H9 (cell line): ENCODE results near the gene TAF1A. TPM values are rescaled to one million over a fixed set of nuclear protein-coding genes. Genes with fewer than 3 reads are reported as not detected.

Experiments used
- DNase-seq: peaks from one replicate; pipeline ENCODE4 v3.0.0-alpha.2; 2017
- H2AFZ ChIP-seq: one replicate; pipeline ENCODE4 v1.6.1; 2013; ENCODE audit warnings: mild to moderate bottlenecking, low read length, control low read depth, moderate library complexity
- H2AK5ac ChIP-seq: 2 replicates; pipeline ENCODE4 v1.6.1; 2013; ENCODE audit warnings: low read length, control low read depth, mixed read lengths; ENCODE audit not compliant: insufficient read length
- H2BK120ac ChIP-seq: one replicate; pipeline ENCODE4 v1.6.1; 2013; ENCODE audit warnings: low read depth, mild to moderate bottlenecking, low read length, control low read depth, inconsistent platforms; ENCODE audit not compliant: poor library complexity, severe bottlenecking
- H2BK12ac ChIP-seq: 2 replicates; pipeline ENCODE4 v1.6.1; 2013; ENCODE audit warnings: low read length, control low read depth, mixed read lengths, low read depth; ENCODE audit not compliant: insufficient read length
- H2BK15ac ChIP-seq: 2 replicates; pipeline ENCODE4 v1.6.1; 2013; ENCODE audit warnings: low read depth, low read length, control low read depth
- H2BK20ac ChIP-seq: one replicate; pipeline ENCODE4 v1.6.1; 2013; ENCODE audit warnings: low read depth, mild to moderate bottlenecking, low read length, control low read depth, inconsistent platforms; ENCODE audit not compliant: poor library complexity, severe bottlenecking
- H2BK5ac ChIP-seq: 2 replicates; pipeline ENCODE4 v1.6.1; 2013; ENCODE audit warnings: low read length, control low read depth, mixed read lengths; ENCODE audit not compliant: insufficient read length
- H3K14ac ChIP-seq: 2 replicates; pipeline ENCODE4 v1.6.1; 2013; ENCODE audit warnings: low read length, control low read depth; ENCODE audit not compliant: insufficient read depth
- H3K18ac ChIP-seq: 2 replicates; pipeline ENCODE4 v1.6.1; 2013; ENCODE audit warnings: low read depth, mild to moderate bottlenecking, mixed read lengths, low read length, control low read depth; ENCODE audit not compliant: insufficient read length
- H3K23ac ChIP-seq: 2 replicates; pipeline ENCODE4 v1.6.1; 2013; ENCODE audit warnings: low read length, control low read depth, mixed read lengths, low read depth; ENCODE audit not compliant: insufficient read length
- H3K23me2 ChIP-seq: 2 replicates; pipeline ENCODE4 v1.6.1; 2013; ENCODE audit warnings: low read depth, mild to moderate bottlenecking, mixed read lengths, low read length, control low read depth; ENCODE audit not compliant: insufficient read length, poor library complexity, severe bottlenecking
- H3K27ac ChIP-seq: 2 replicates; pipeline ENCODE4 v1.5.1; 2013; ENCODE audit warnings: low read length, control low read depth, mixed read lengths, low read depth; ENCODE audit not compliant: insufficient read length
- H3K27me3 ChIP-seq: 2 replicates; pipeline ENCODE4 v1.6.1; 2013; ENCODE audit warnings: low read length, control low read depth, inconsistent platforms; ENCODE audit not compliant: insufficient read depth
- H3K4ac ChIP-seq: 2 replicates; pipeline ENCODE4 v1.6.1; 2013; ENCODE audit warnings: low read depth, mild to moderate bottlenecking, control low read depth, inconsistent platforms, low read length, moderate library complexity
- H3K4me1 ChIP-seq: 2 replicates; pipeline ENCODE4 v1.6.1; 2013; ENCODE audit warnings: low read length, control low read depth, inconsistent platforms; ENCODE audit not compliant: insufficient read depth
- H3K4me2 ChIP-seq: 2 replicates; pipeline ENCODE4 v1.6.1; 2013; ENCODE audit warnings: low read length, control low read depth, mixed read lengths; ENCODE audit not compliant: insufficient read length, insufficient read depth
- H3K56ac ChIP-seq: 2 replicates; pipeline ENCODE4 v1.6.1; 2013; ENCODE audit warnings: low read depth, mild to moderate bottlenecking, mixed read lengths, low read length, control low read depth; ENCODE audit not compliant: insufficient read length
- H3K79me1 ChIP-seq: 2 replicates; pipeline ENCODE4 v1.6.1; 2013; ENCODE audit warnings: low read depth, mild to moderate bottlenecking, moderate library complexity, low read length, control low read depth, inconsistent platforms; ENCODE audit not compliant: insufficient read depth, poor library complexity, severe bottlenecking
- H3K79me2 ChIP-seq: 2 replicates; pipeline ENCODE4 v1.6.1; 2013; ENCODE audit warnings: low read length, control low read depth, inconsistent platforms; ENCODE audit not compliant: insufficient read depth
- H3K9ac ChIP-seq: 2 replicates; pipeline ENCODE4 v1.6.1; 2013; ENCODE audit warnings: low read length, control low read depth, mixed read lengths; ENCODE audit not compliant: insufficient read length; ENCODE audit errors: extremely low read depth
- H3K9me3 ChIP-seq: one replicate; pipeline ENCODE4 v1.6.1; 2013; ENCODE audit warnings: low read depth, low read length, inconsistent platforms; ENCODE audit not compliant: control insufficient read depth
- H3T11ph ChIP-seq: one replicate; pipeline ENCODE4 v1.6.1; 2013; ENCODE audit warnings: mild to moderate bottlenecking, low read length, control low read depth, inconsistent platforms
- H4K20me1 ChIP-seq: one replicate; pipeline ENCODE4 v1.6.1; 2013; ENCODE audit not compliant: control insufficient read depth, insufficient read length, insufficient read depth
- H4K5ac ChIP-seq: 2 replicates; pipeline ENCODE4 v1.6.1; 2013; ENCODE audit warnings: low read depth, mild to moderate bottlenecking, mixed read lengths, low read length, control low read depth; ENCODE audit not compliant: insufficient read length
- H4K8ac ChIP-seq: replicated peaks from 2 replicates; pipeline ENCODE4 v1.6.1; 2013; ENCODE audit warnings: low read length, control low read depth, mixed read lengths, low read depth; ENCODE audit not compliant: insufficient read length
- H4K91ac ChIP-seq: 2 replicates; pipeline ENCODE4 v1.6.1; 2013; ENCODE audit warnings: low read depth, mild to moderate bottlenecking, moderate library complexity, mixed read lengths, low read length, control low read depth; ENCODE audit not compliant: insufficient read length
- H3K27ac Mint-ChIP-seq, 3 experiments: 2 replicates in 2 of 3; 3 replicates in 1 of 3; pipeline ENCODE4 v1.8.0; 2020 to 2021; ENCODE audit warnings: mixed read lengths in 3 of 3, mild to moderate bottlenecking in 1 of 3, moderate library complexity in 1 of 3
- H3K27me3 Mint-ChIP-seq: 2 replicates; pipeline ENCODE4 v1.8.0; 2021; ENCODE audit warnings: low read depth, mild to moderate bottlenecking, moderate library complexity, mixed read lengths
- H3K36me3 Mint-ChIP-seq, 3 experiments: 2 replicates in 2 of 3; 3 replicates in 1 of 3; pipeline ENCODE4 v1.8.0; 2020 to 2021; ENCODE audit warnings: low read depth in 3 of 3, mixed read lengths in 3 of 3; ENCODE audit not compliant: insufficient read depth in 1 of 3
- H3K4me1 Mint-ChIP-seq, 2 experiments: 2 replicates each; pipeline ENCODE4 v1.8.0; 2020; ENCODE audit warnings: mixed read lengths in 2 of 2
- H3K4me3 Mint-ChIP-seq, 2 experiments: 2 replicates in 1 of 2; 3 replicates in 1 of 2; pipeline ENCODE4 v1.8.0; 2020 to 2021; ENCODE audit warnings: mild to moderate bottlenecking in 2 of 2, mixed read lengths in 2 of 2, moderate library complexity in 1 of 2
- H3K9me3 Mint-ChIP-seq, 2 experiments: 2 replicates in 1 of 2; 3 replicates in 1 of 2; pipeline ENCODE4 v1.8.0; 2020; ENCODE audit warnings: mild to moderate bottlenecking in 2 of 2, mixed read lengths in 2 of 2, moderate library complexity in 1 of 2
- CTCF ChIP-seq: fragments of 200-600 bp; sonication (generic); conservative IDR thresholded peaks from 3 replicates; pipeline ENCODE4 v1.8.0; 2021; ENCODE audit warnings: antibody characterized with exemption, mild to moderate bottlenecking
- WGBS: extraction: QIAGEN DNeasy Blood & Tissue Kit; methylation state at CpG from one replicate; pipeline ENCODE4 v1.1.7; 2013; ENCODE audit warnings: missing lambda C conversion rate, low lambda C conversion rate, mixed read lengths; ENCODE audit not compliant: insufficient read length; ENCODE audit errors: extremely low coverage; 5-methylcytosine and 5-hydroxymethylcytosine counted together
- total RNA-seq: library from RNA; stranded (reverse); gene quantifications from 2 replicates; pipeline ENCODE4 v1.2.1, GENCODE V29; 2021

TAF1A gene
- total RNA-seq, 1 experiment from 2014 or later, result 14.8 TPM

DNA sequence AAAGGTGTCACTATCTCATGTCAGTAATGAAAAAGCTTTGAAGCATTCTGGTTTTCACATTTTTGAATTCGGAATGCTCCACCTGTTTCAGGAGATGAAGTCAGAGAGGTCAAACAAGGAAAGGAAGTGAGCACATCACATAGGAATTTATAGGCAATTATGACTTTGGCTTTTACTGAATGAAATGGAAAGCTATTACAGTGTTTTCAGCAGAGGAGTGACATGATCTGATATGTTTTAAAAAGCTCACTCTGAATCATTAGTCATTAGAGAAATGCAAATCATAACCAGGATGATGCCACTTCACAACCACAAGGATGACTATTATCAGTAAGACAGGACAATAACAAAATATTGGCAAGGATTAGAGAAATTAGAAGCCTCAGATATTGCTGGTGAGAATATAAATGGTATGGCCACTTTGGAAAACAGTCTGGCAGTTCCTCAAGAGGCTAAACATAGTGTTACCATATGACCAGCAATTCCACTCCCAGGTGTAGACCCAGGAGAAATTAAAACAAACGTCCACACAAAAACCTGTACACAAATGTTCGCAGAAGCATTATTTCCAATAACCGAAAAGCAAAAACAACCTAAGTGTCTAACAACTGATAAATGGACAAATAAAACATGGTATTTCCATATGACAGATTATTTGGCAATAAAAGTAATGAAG lies 7.5 kb downstream of the TAF1A start:
- Histone ChIP-seq H3K79me1 (no peaks in the 10 kb centered on the region), H3K79me2 (no peaks in the 10 kb centered on the region; the same call in 1 of the 2 replicates), H3K23ac (no peak overlapping the region), H3T11ph (no peak overlapping the region), H3K18ac (no peak overlapping the region), H3K27me3 (no peaks in the 10 kb centered on the region), H3K4me2 (no peak overlapping the region), H4K91ac (no peak overlapping the region), H3K56ac (no peak overlapping the region), H2BK12ac (no peak overlapping the region), H2AK5ac (no peak overlapping the region), H3K14ac (no peak overlapping the region), H4K8ac (no peak overlapping the region), H2AFZ (no peak overlapping the region), H3K9ac (no peak overlapping the region), H4K5ac (no peak overlapping the region), H3K9me3 (no peaks in the 10 kb centered on the region), H3K27ac (no peak overlapping the region), H2BK15ac (no peak overlapping the region), H3K4ac (no peak overlapping the region), H2BK20ac (no peak overlapping the region), H2BK5ac (no peak overlapping the region), H3K23me2 (no peaks in the 10 kb centered on the region), H2BK120ac (no peak overlapping the region), H3K4me1 (no peaks in the 10 kb centered on the region), H4K20me1 (no peaks in the 10 kb centered on the region)
- Mint-ChIP-seq H3K36me3 (peaks cover 11 to 49% (median 41%) of the 10 kb centered on the region in 3 experiments; a peak in 6 of 7 replicates), H3K4me3 (no peak overlapping the region), H3K9me3 (no peaks in the 10 kb centered on the region), H3K27ac (no peak overlapping the region), H3K27me3 (no peaks in the 10 kb centered on the region), H3K4me1 (no peaks in the 10 kb centered on the region)
- no peak for DNase-seq
- no CpG with 5 or more reads among the region's 4 CpGs for WGBS
- no peak for TF ChIP-seq CTCF
